Measurements from ENCODE around the gene HS2ST1.
"Not testable (repeated sequence)": the region's sequence is repeated elsewhere in the genome, so short reads cannot be mapped to it uniquely, and the experiment has no call there.

HS2ST1 gene

GRCh38 chr1:87064986-87065385 is 150.6 kb downstream of the HS2ST1 start:
- no peak for DNase-seq (ENCODE audit: low read depth, low spot score)

- not testable (repeated sequence) for DNase-seq (ENCODE audit: low read depth, low spot score)
These were observed 152.3 kb downstream of the HS2ST1 start for GRCh38 chr1:87066708-87067107.

DNA sequence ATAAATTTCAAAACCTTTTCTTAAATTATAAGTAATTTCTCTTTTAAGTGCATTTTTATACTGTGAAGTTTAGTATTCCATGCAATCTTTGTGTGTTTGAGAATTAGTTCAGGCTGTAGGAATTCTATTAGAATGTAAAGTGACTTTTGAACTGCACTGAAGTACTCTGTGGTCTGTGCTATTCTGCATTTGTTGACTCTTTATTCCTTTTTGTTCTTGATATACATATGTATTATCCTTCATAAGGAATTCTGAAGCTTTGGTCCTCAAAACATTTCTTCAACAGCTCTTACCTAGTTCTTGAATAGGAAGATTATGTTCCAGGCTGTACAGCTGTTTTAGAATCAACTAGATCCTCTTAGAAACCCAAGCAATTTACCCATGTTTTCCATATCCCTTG is 158.0 kb downstream of the HS2ST1 start:
- no peak for DNase-seq (ENCODE audit: low read depth, low spot score)

DNA sequence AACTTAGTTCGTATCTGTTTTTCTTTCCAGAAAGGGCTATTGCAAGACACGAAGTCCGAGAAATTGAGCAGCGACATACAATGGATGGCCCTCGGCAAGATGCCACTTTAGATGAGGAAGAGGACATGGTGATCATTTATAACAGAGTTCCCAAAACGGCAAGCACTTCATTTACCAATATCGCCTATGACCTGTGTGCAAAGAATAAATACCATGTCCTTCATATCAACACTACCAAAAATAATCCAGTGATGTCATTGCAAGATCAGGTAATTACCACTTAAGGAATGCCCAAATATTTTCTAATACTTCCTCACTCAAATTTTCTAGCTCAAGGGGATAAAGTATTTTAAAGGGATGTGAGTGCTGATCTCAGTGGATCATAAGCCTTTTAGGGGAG is 158.5 kb downstream of the HS2ST1 start:
- DNase-seq (ENCODE audit: low read depth, low spot score), result no peak

GRCh38 chr1:87074001-87074795 is 159.8 kb downstream of the HS2ST1 start:
- DNase-seq (ENCODE audit: low read depth, low spot score), result no peak

DNA sequence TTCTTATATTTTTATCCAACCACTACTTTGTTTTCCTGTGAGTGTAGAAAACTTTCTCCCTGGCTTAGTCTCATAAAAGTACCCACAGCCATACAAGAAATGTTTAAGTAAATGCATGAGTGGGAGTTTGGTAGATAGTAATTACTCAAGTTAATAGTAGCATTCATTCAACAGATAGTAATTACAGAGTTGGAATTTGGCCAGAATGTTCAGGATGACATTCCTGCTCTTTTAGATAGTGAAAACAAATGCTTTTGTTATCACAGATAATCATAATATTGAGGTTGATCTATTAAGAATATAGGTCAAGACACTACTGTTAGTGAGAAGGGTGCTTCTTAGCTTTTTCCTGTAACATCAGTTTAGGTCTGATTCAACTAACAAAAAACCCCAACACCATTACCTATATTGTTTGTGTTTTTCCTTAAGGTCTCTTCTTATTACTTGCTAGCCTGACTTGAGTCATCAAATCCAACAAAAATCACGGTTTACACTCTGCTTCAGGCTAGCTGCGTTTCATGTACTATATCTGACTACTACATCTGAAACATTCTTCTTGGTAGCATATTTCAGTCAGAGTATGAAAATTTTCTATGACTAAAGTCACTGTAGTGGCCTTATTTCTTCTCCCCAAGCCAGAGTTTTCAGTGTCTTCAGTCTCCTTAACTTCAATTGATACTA is 163.7 kb downstream of the HS2ST1 start:
- no peak for DNase-seq (ENCODE audit: low read depth, low spot score)

- no peak for DNase-seq (ENCODE audit: low read depth, low spot score)
These were observed 169.9 kb downstream of the HS2ST1 start for GRCh38 chr1:87084244-87084836.

DNA sequence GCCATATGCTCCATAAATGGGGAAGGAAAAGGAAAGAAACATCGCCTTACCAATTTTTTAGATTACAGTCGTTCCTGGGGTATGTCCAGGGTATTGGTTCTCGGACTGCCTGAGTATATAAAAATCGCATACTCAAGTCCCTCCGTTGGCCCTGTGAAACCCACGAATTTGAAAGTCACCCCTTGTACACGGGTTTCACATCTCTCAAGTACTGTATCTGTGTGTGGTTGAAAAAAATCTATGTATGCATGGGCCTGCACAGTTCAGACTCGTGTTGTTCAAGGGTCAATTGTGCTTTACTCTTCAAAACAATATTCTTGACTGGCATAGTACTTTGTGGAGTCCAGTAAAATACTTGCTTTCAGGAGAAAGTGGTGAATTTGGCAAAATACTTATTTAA is 171.7 kb downstream of the HS2ST1 start:
- DNase-seq (ENCODE audit: low read depth, low spot score), result no peak

DNA sequence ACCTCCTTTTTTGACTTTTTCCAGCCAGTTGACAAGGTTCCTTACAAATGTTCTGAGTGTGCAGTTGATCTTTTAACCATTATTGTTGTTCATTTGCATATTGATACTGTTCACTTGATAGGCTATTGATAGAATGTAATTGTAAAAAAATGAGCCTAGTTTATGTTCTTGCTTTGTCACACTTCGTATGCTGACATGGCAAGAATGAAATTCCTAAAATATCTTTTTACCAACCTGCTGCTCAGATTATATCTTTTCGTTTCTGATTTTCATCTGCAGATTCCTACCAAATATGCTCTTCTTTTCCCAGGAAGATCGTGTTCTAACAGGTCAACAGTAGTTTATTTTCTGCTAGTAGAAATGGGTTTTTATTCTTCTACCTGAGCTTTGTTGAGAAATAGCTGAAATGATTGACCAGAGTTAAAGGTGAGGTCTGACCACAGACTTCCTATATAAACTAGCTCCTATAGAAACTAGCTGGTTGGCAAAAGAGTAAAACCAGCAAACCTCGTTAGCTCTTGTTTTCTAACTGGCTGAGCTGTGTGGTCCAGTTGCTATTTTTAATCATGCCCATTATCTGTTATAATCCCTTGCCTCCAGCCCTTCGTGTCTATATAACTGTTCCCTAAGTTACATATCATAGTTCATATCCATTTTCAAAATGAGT is 174.8 kb downstream of the HS2ST1 start:
- no peak for DNase-seq (ENCODE audit: low read depth, low spot score)

DNA sequence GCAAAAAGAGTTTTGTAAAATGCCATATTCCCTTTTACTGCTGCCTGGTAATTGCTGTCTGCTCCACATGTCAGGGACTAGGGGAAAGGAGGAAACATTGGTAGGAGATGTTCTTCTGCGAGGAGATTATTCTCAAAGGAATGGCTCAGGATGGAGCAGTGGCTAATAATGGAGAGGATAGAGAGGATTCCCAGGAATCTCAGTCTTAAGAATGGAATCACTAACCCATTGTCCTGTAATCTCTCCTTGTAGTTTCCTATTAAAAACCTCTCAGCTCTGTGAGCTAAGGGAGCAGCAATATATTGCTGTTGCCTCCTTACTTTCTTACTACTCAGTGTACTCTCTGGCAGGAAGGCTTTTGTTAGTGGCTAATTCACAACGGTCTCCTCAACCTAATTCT is 175.4 kb downstream of the HS2ST1 start:
- no peak for DNase-seq (ENCODE audit: low read depth, low spot score)

DNA sequence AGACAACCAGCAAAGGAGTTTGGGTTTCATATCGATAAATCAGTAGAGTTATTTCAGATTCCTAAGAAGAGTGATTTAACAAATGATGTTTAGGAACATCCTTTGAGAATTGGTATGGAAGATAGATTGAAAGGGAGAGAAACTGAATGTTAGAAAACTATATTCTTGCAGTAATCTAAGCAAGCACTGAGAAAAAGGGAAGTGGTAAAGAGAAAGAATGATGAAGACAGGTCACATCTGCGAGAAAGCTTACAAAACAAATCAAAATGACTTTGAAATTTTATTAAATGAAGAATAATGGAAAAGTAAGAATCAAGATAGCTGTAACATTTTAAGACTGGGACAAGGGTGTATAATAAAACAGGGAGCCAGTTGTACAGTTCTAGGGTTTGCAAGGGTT is 177.0 kb downstream of the HS2ST1 start:
- DNase-seq (ENCODE audit: low read depth, low spot score), result no peak

DNA sequence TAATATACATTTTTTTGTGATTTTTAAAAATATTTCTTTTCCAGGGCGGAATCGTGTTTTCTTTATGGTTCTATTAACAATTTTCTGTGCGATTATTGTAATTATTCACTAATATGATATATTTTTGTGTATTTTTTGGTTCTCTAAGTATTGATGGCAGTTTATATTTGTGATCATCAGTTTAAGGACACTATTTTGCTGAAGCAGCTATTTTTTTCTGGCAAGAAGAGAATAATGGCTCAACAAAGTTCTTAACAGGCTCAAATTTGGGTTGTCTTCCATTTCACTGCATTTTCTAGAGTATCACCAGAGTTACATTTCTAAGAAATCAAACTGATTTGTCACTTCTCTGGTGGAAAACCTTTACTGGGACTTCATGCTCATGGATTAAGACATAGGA is 178.4 kb downstream of the HS2ST1 start:
- DNase-seq (ENCODE audit: low read depth, low spot score), result no peak

DNA sequence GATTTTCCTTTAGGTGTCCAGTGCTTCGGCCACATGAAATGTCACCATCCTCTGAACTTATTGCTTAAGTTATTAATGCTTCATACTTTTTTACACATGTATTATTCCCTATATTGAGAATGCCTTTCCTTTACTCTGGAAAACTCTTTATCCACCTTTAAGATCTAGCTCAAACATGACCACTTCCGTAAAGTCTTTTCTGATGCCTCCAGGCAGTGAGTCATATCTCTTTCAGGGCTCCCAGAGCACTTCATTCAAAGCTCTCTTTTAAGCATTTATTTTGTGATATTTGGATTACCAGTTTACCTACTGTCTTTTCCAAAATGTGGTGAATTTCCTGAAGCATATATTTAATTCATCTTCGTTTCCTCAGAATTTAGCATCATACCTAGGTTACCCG is 178.9 kb downstream of the HS2ST1 start:
- no peak for DNase-seq (ENCODE audit: low read depth, low spot score)

GRCh38 chr1:87094238-87094637 is 179.8 kb downstream of the HS2ST1 start:
- DNase-seq (ENCODE audit: low read depth, low spot score), result no peak

DNA sequence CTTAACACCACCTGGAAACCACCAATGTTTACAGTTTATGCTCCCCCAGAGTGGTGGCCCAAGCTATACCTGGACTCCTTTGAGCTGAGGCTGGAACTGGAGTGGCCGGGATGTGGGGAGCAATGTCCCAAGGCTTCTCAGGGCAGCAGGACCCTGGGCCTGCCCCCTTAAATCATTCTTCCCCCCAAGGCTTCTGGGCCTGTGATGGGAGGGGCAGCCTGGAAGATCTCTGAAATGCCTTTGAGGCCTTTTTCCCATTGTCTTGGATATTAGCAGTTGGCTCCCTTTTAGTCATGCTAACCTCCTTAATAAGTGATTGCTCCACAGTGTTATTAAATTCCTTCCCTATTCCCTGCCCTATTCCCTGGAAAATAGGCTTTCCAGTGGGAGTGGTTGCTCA is 185.8 kb downstream of the HS2ST1 start:
- no peak for DNase-seq (ENCODE audit: low read depth, low spot score)

DNA sequence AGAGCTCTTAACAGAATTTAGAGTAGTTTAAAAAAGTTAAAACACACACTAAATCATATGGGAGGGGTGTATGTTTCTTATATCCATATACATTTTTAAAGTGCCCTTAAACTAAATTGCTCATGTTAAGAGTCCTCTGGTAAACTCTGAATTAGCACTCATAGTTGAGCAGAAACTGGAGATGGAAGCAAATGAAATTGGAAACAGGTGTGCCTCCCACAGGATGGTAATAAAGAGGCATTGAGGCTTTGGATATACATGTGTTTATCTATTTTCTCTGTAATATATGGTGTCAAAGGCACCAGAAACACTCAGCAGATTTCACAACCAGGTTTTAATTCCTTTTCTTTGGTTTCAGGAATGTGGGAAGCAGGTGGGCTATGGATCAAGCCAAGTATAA is 188.6 kb downstream of the HS2ST1 start:
- DNase-seq (ENCODE audit: low read depth, low spot score), result no peak

DNA sequence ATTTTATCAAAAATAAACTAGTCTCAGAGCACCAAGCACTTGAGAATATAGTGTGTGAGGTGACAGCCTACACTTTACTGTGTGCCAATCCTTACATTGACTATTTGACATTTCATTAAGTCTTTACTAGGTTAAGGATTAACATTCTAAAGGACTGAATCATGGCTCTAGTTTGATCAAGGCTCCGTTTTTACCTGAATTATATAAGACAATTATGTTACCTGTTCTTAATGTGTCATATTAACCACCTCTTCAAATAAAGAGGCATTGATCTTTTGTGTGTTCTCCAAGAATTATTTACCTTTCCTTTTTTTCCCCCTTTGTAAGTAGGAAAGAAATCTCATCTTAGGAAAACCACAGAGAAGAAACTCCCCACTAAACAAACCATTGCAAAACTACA is 189.7 kb downstream of the HS2ST1 start:
- no peak for DNase-seq (ENCODE audit: low read depth, low spot score)

DNA sequence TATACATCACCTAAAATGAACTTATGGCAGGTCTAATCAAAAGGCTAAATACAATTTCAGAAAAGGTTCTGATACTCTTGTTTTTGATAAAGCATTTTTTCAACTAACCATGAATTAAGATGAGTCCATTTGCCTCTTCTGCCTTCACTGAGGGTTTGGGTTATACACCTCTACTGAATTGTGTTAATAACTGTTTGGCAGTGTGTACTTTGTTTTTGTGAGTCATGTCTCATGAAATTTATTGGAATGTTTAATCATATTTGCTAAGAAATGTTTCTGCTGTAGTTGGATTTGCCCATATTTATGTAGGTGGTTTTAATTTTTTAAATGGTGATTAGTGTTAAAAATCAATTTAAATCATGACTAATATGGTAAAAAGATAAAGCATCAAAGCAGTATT is 190.5 kb downstream of the HS2ST1 start:
- DNase-seq (ENCODE audit: low read depth, low spot score), result no peak

DNA sequence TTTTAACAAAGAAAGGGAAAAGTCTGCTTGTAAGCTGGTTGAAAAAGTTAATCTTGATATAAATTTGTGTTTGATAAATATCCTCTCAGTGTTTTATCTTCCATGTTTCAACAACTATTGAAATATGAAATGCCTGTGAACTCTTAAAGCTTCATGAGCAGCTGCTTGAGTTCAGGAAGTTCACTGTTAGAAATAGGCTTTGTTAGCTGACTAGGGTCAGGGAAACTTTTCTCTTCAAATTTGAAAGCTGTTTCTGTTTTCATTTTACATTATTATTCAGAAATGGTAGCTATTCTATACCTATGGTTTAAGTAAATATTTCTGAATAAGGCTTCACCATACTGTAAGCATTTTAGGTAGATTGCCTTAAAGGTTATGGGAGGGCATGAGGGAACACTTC is 191.7 kb downstream of the HS2ST1 start:
- no peak for DNase-seq (ENCODE audit: low read depth, low spot score)

DNA sequence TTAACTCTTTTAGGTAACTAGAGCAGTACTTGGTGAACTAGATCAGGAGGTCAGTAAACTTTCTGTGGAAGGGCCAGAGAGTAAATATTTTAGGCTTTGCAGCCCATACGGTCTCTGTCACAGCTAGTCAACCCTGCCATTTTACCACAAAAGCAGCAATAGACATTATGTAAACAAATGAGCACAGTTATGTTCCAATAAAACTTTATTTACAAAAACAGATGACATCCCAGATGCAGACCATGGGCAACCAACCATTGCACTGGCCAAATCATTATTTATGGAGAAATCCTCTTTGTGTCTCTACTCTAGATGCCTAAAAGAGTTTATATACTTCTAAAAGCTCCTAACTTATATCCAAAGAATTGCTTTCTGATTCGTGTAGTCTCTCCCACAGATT is 192.4 kb downstream of the HS2ST1 start:
- DNase-seq (ENCODE audit: low read depth, low spot score), result no peak

- no peak for DNase-seq (ENCODE audit: low read depth, low spot score)
These were observed 193.8 kb downstream of the HS2ST1 start for GRCh38 chr1:87108228-87108627.

GRCh38 chr1:87108814-87109411 is 194.5 kb downstream of the HS2ST1 start:
- DNase-seq (ENCODE audit: low read depth, low spot score), result no peak
